Measurements from ENCODE around the gene DGKD. TPM values are rescaled to one million over a fixed set of nuclear protein-coding genes. Genes with fewer than 3 reads are reported as not detected.

Gene DGKD
- total RNA-seq, 1 experiment from 2014 or later = 52.0 TPM

DNA sequence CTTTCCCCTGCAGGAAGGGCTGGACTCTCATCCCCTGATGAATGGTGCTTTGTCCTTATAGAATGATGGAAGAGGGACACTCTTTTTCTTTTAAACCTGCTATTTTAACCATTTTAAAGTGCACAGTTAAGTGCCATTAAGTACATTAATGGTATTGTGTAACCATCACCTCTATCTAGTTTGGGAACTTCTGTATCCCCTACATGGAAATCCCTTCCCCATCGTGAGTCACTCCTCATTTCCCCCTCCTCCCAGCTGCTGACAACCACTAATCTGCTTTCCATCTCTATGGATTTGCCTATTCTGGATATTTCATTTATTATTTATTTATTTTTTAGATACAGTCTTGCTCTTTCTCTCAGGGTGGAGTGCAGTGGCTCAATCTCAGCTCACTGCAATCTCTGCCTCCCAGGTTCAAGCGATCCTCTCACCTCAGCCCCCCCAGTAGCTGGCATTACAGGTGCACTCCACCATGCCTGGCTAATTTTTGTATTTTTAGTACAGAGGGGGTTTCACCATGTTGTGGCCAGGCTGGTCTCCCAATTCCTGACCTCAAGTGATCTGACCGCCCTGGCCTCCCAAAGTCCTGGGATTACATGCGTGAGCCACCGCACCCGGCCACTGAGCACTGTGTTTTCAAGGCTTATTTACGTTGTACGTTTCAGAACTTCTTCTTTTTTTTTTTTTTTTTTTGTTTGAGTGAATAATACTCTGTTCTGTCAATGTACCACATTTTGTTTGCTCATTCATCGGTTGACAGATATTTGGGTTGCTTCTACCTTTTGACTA, 15.8 kb downstream of the DGKD start:
- ATAC-seq (no peak), DNase-seq (ENCODE audit: low read depth, low spot score) (no peak)
- Histone ChIP-seq H3K27ac (ENCODE audit: low read depth, low read length) (no peak overlapping the region), H3K79me2 (ENCODE audit: insufficient read depth, low read length) (peaks cover 65% of the 10 kb centered on the region), H4K20me1 (ENCODE audit: insufficient read depth) (0 out of 2 replicates have a peak, but pooled peaks cover 3% of the 10 kb centered on the region), H3K9ac (ENCODE audit: low read length) (no peak overlapping the region), H3K9me2 (ENCODE audit: insufficient read depth) (no peaks in the 10 kb centered on the region), H3K4me1 (ENCODE audit: control insufficient read depth in 1 of 2, insufficient read depth in 2 of 2, low read length in 2 of 2) (no peaks in the 10 kb centered on the region), H3K4me2 (ENCODE audit: low read length) (no peak overlapping the region), H3K27me3 (ENCODE audit: insufficient read depth, low read length) (no peaks in the 10 kb centered on the region), H3K36me3 (ENCODE audit: control insufficient read depth in 1 of 2, insufficient read depth in 2 of 2, low read length in 2 of 2) (peaks cover 5 to 13% of the 10 kb centered on the region in 2 experiments; a peak in 2 of 4 replicates), H3K9me3 (ENCODE audit: control insufficient read depth in 1 of 2, insufficient read depth in 1 of 2, low read depth in 1 of 2, low read length in 2 of 2) (no peaks in the 10 kb centered on the region), H2AFZ (ENCODE audit: low read depth, low read length, poor library complexity, severe bottlenecking) (no peak overlapping the region), H3K4me3 (replicated peaks in 1 of 2; ENCODE audit: low read depth in 1 of 2, low read length in 2 of 2) (no peak overlapping the region)
- RAD21 ChIA-PET (ENCODE audit: low non-redundant PET in 1 of 2, low total read pairs in 2 of 2, uncharacterized antibody in 2 of 2, unreplicated experiment in 2 of 2) = no interaction called here
- CTCF ChIA-PET = no interaction called here
- intact Hi-C loops (cut with micrococcal nuclease) = no loop called here
- POLR2A ChIA-PET = no interaction called here
- TF ChIP-seq YY1 (IDR thresholded peaks at IDR 0.05; ENCODE audit: extremely low read depth, insufficient replicate concordance, low read depth, low read length) (no peak), MAX (IDR thresholded peaks at IDR 0.05) (no peak), SIN3A (IDR thresholded peaks at IDR 0.05; ENCODE audit: low read depth) (no peak), FOSL1 (IDR thresholded peaks at IDR 0.05; ENCODE audit: low read depth) (no peak), SP1 (IDR thresholded peaks at IDR 0.05; ENCODE audit: low read depth) (no peak), POLR2A (IDR thresholded peaks at IDR 0.05; ENCODE audit: borderline replicate concordance, extremely low read depth, insufficient read depth, insufficient read length) (no peak)
- BruUV-seq (replicated peaks) = no TSS peak

DNA sequence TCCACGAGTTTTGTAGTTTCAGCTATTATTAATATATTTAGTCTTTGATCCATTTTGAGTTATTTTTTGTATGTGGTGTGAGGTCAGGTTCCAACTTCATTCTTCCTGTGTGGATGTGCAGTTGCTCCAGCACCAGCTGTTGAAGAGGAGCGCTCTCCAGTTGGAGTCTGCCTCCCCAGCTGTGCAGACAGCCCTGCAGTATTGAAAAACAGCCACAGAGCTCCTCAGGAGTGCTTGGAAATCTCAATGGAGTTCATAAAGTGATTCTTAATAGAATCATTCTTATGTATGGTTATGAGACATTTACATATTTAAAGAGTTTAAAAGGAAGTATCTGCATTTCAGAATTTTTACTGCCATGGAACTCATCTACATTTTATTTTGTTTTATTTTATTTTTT, 17.3 kb downstream of the DGKD start:
- Histone ChIP-seq H3K4me1 (ENCODE audit: control insufficient read depth in 1 of 2, insufficient read depth in 2 of 2, low read length in 2 of 2) (no peaks in the 10 kb centered on the region), H3K9me3 (ENCODE audit: control insufficient read depth in 1 of 2, insufficient read depth in 1 of 2, low read depth in 1 of 2, low read length in 2 of 2) (no peaks in the 10 kb centered on the region), H3K9me2 (ENCODE audit: insufficient read depth) (no peaks in the 10 kb centered on the region), H3K27me3 (ENCODE audit: insufficient read depth, low read length) (no peaks in the 10 kb centered on the region), H3K4me2 (ENCODE audit: low read length) (no peak overlapping the region), H2AFZ (ENCODE audit: low read depth, low read length, poor library complexity, severe bottlenecking) (no peak overlapping the region), H3K79me2 (ENCODE audit: insufficient read depth, low read length) (peaks cover 67% of the 10 kb centered on the region), H3K9ac (ENCODE audit: low read length) (no peak overlapping the region), H3K27ac (ENCODE audit: low read depth, low read length) (no peak overlapping the region), H3K4me3 (replicated peaks in 1 of 2; ENCODE audit: low read depth in 1 of 2, low read length in 2 of 2) (no peak overlapping the region), H4K20me1 (ENCODE audit: insufficient read depth) (0 out of 2 replicates have a peak, but pooled peaks cover 3% of the 10 kb centered on the region), H3K36me3 (ENCODE audit: control insufficient read depth in 1 of 2, insufficient read depth in 2 of 2, low read length in 2 of 2) (peaks cover 5 to 18% of the 10 kb centered on the region in 2 experiments; a peak in 2 of 4 replicates)
- ATAC-seq (no peak), DNase-seq (ENCODE audit: low read depth, low spot score) (no peak)
- no TSS peak for BruUV-seq (replicated peaks)
- CTCF ChIA-PET = interaction anchor here (1.2 kb wide), 1 partner anchor 72 kb away, joined by 3 read pairs; no protein-coding TSS in a partner anchor
- POLR2A ChIA-PET = no interaction called here
- RAD21 ChIA-PET (ENCODE audit: low non-redundant PET in 1 of 2, low total read pairs in 2 of 2, uncharacterized antibody in 2 of 2, unreplicated experiment in 2 of 2) = no interaction called here
- intact Hi-C loops (cut with micrococcal nuclease) = no loop called here
- TF ChIP-seq YY1 (IDR thresholded peaks at IDR 0.05; ENCODE audit: extremely low read depth, insufficient replicate concordance, low read depth, low read length) (no peak), ZNF274 (IDR thresholded peaks at IDR 0.05; ENCODE audit: low read depth, low read length) (no peak), MAX (IDR thresholded peaks at IDR 0.05) (no peak), SIN3A (IDR thresholded peaks at IDR 0.05; ENCODE audit: low read depth) (no peak), REST (IDR thresholded peaks at IDR 0.05; ENCODE audit: low read depth) (no peak), CEBPB (IDR thresholded peaks at IDR 0.05; ENCODE audit: low read depth) (no peak), CBX3 (IDR thresholded peaks at IDR 0.05; ENCODE audit: low read depth) (no peak), RAD21 (IDR thresholded peaks at IDR 0.05; ENCODE audit: low read depth) (no peak)
- TF ChIP-seq, protein P1, sequence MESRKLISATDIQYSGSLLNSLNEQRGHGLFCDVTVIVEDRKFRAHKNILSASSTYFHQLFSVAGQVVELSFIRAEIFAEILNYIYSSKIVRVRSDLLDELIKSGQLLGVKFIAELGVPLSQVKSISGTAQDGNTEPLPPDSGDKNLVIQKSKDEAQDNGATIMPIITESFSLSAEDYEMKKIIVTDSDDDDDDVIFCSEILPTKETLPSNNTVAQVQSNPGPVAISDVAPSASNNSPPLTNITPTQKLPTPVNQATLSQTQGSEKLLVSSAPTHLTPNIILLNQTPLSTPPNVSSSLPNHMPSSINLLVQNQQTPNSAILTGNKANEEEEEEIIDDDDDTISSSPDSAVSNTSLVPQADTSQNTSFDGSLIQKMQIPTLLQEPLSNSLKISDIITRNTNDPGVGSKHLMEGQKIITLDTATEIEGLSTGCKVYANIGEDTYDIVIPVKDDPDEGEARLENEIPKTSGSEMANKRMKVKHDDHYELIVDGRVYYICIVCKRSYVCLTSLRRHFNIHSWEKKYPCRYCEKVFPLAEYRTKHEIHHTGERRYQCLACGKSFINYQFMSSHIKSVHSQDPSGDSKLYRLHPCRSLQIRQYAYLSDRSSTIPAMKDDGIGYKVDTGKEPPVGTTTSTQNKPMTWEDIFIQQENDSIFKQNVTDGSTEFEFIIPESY (IDR thresholded peaks at IDR 0.05; ENCODE audit: extremely low read depth, insufficient replicate concordance, low read length) = no peak
